ENCODE measurements around the gene FAM200C. TPM values are rescaled to one million over a fixed set of nuclear protein-coding genes. Genes with fewer than 3 reads are reported as not detected.

FAM200C gene
- total and polyA plus RNA-seq, 2 donors (not counting 1 experiment from before 2014, with no cell fraction given) = 0.28 to 1.3 TPM

GRCh38 chr5:160347448-160347847 lies 52.4 kb downstream of the FAM200C start:
- H4K20me1 ChIP-seq (ENCODE audit: control insufficient read depth, insufficient read depth, low read length, poor library complexity, severe bottlenecking) = no peaks in the 10 kb centered on the region
- ATAC-seq (ENCODE audit: low read depth) (no peak), DNase-seq (no peak)
- Mint-ChIP-seq H3K4me1 (no peaks in the 10 kb centered on the region), H3K27me3 (no peaks in the 10 kb centered on the region), H3K4me3 (no peak overlapping the region), H3K27ac (no peak overlapping the region), H3K9me3 (ENCODE audit: insufficient read depth) (no peaks in the 10 kb centered on the region)
- intact Hi-C loops (cut with micrococcal nuclease) = no loop called here
- no peak overlapping the region for H3K9ac ChIP-seq (ENCODE audit: low read length)
- WGBS (ENCODE audit: insufficient coverage) = 98% methylated on average over 4 of the region's 6 CpGs
- ChIA-PET POLR2A (no interaction called here), CTCF (interaction anchor here (0.9 to 9.5 kb wide), 5 partner anchors 30 to 324 kb away, joined by 3 to 140 read pairs (median 3); no protein-coding TSS in a partner anchor)
- no peak overlapping the region for H3K4me2 ChIP-seq (replicated peaks; ENCODE audit: low read depth, low read length, poor library complexity, severe bottlenecking)
- no peaks in the 10 kb centered on the region for H3K79me2 ChIP-seq (ENCODE audit: control insufficient read depth, insufficient read depth, low read length)
- H3K36me3 ChIP-seq (replicated peaks in 1 of 2; ENCODE audit: control extremely low read depth in 1 of 2, control insufficient read depth in 1 of 2, extremely low read depth in 1 of 2, insufficient read depth in 2 of 2, low read length in 1 of 2) = no peaks in the 10 kb centered on the region
- peaks cover 0 to 4% (median 0%) of the 10 kb centered on the region in 4 experiments for H3K27me3 ChIP-seq (replicated peaks in 1 of 4; ENCODE audit: control extremely low read depth in 1 of 4, control insufficient read depth in 3 of 4, insufficient read depth in 4 of 4, low read length in 3 of 4)
- H3K4me3 ChIP-seq (ENCODE audit: control extremely low read depth in 1 of 5, extremely low read depth in 1 of 5, insufficient read depth in 1 of 5, low read depth in 2 of 5, low read length in 4 of 5) = no peak overlapping the region
- no peaks in the 10 kb centered on the region for H3K9me3 ChIP-seq (ENCODE audit: control extremely low read depth in 1 of 3, control insufficient read depth in 2 of 3, insufficient read depth in 1 of 3, low read length in 2 of 3)
- TF ChIP-seq EZH2 (IDR thresholded peaks at IDR 0.05; ENCODE audit: borderline replicate concordance, insufficient read depth, low read depth, low read length, poor library complexity, severe bottlenecking) = no peak
- TF ChIP-seq, protein P1, sequence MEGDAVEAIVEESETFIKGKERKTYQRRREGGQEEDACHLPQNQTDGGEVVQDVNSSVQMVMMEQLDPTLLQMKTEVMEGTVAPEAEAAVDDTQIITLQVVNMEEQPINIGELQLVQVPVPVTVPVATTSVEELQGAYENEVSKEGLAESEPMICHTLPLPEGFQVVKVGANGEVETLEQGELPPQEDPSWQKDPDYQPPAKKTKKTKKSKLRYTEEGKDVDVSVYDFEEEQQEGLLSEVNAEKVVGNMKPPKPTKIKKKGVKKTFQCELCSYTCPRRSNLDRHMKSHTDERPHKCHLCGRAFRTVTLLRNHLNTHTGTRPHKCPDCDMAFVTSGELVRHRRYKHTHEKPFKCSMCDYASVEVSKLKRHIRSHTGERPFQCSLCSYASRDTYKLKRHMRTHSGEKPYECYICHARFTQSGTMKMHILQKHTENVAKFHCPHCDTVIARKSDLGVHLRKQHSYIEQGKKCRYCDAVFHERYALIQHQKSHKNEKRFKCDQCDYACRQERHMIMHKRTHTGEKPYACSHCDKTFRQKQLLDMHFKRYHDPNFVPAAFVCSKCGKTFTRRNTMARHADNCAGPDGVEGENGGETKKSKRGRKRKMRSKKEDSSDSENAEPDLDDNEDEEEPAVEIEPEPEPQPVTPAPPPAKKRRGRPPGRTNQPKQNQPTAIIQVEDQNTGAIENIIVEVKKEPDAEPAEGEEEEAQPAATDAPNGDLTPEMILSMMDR (IDR thresholded peaks at IDR 0.05) = no peak
- no peaks in the 10 kb centered on the region for H3K4me1 ChIP-seq (ENCODE audit: control insufficient read depth in 2 of 2, insufficient read depth in 2 of 2, low read length in 2 of 2)
- H2AFZ ChIP-seq (ENCODE audit: insufficient read depth, low read depth, low read length, poor library complexity, severe bottlenecking) = no peak overlapping the region
- no peak overlapping the region for H3K27ac ChIP-seq (ENCODE audit: low read length in 2 of 2)

Other genes starting within 250 kb of the FAM200C start
- gene FABP6, start 170.5 kb downstream of the FAM200C start, total RNA-seq = not detected in 2 replicates
- gene FABP6, start 170.5 kb downstream of the FAM200C start, polyA plus RNA-seq = not detected in 2 replicates
- gene CCNJL, start 87.5 kb downstream of the FAM200C start, total RNA-seq = 0.36 and 0.67 TPM in 2 replicates
- gene CCNJL, start 87.5 kb downstream of the FAM200C start, polyA plus RNA-seq = 0.03 and 0.06 TPM in 2 replicates
- not detected in 2 replicates for gene C1QTNF2, start 29.4 kb downstream of the FAM200C start, total RNA-seq
- not detected in 2 replicates for gene C1QTNF2, start 29.4 kb downstream of the FAM200C start, polyA plus RNA-seq
- gene SLU7, start 19.0 kb upstream of the FAM200C start, total RNA-seq = 68.3 and 83.2 TPM in 2 replicates
- gene SLU7, start 19.0 kb upstream of the FAM200C start, polyA plus RNA-seq = 30.8 and 80.7 TPM in 2 replicates
- gene PTTG1, start 21.8 kb upstream of the FAM200C start, total RNA-seq = 7.5 and 8.1 TPM in 2 replicates
- 14.1 and 15.4 TPM in 2 replicates for gene PTTG1, start 21.8 kb upstream of the FAM200C start, polyA plus RNA-seq

Measured in B cell (primary cell).